Nephron (organoid): Measurements from ENCODE around the gene ASB10.

Experiments used
- H3K27ac Mint-ChIP-seq, 3 experiments: 2 replicates each; pipeline ENCODE4 v1.8.0; 2020; ENCODE audit warnings: mixed read lengths in 3 of 3, mild to moderate bottlenecking in 2 of 3, moderate library complexity in 1 of 3
- H3K27me3 Mint-ChIP-seq: 2 replicates; pipeline ENCODE4 v1.8.0; 2021; ENCODE audit warnings: low read depth, mild to moderate bottlenecking, moderate library complexity, mixed read lengths
- H3K36me3 Mint-ChIP-seq: 2 replicates; pipeline ENCODE4 v1.8.0; 2020; ENCODE audit warnings: low read depth, mixed read lengths
- H3K4me1 Mint-ChIP-seq: 2 replicates; pipeline ENCODE4 v1.8.0; 2020; ENCODE audit warnings: mixed read lengths
- H3K4me3 Mint-ChIP-seq, 3 experiments: 2 replicates each; pipeline ENCODE4 v1.8.0; 2020; ENCODE audit warnings: mild to moderate bottlenecking in 3 of 3, mixed read lengths in 3 of 3, moderate library complexity in 2 of 3
- H3K9me3 Mint-ChIP-seq: 2 replicates; pipeline ENCODE4 v1.8.0; 2020; ENCODE audit warnings: mixed read lengths
- TF ChIP-seq, protein P1 (sequence below), 3 experiments: fragments of 200-600 bp; sonication (generic); IDR thresholded peaks; one replicate each; pipeline ENCODE4 v1.5.0; 2021; ENCODE audit warnings: antibody characterized with exemption in 3 of 3; ENCODE audit not compliant: unreplicated experiment in 3 of 3

Gene ASB10

DNA sequence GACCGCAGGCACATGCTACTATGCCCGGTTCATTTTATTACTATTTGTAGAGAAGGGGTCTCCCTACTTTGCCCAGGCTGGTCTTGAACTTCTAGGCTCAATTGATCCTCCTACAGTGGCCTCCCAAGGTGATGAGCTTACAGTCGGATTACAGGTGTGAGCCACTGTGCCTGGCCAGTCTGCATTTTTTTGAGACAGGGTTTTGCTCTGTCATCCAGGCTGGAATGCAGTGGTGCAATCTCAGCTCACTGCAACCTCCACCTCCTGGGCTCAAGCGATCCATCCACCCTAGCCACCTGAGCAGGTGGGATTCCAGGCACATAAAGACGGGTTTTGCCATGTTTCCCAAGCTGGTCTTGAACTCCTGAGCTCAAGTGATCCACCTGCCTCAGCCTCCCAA lies 25.6 kb upstream of the ASB10 start:
- no peak overlapping the region for H3K4me3 Mint-ChIP-seq
- H3K9me3 Mint-ChIP-seq, result no peaks in the 10 kb centered on the region
- H3K27ac Mint-ChIP-seq, result no peak overlapping the region
- H3K27me3 Mint-ChIP-seq, result peaks cover 5% of the 10 kb centered on the region
- TF ChIP-seq, protein P1, sequence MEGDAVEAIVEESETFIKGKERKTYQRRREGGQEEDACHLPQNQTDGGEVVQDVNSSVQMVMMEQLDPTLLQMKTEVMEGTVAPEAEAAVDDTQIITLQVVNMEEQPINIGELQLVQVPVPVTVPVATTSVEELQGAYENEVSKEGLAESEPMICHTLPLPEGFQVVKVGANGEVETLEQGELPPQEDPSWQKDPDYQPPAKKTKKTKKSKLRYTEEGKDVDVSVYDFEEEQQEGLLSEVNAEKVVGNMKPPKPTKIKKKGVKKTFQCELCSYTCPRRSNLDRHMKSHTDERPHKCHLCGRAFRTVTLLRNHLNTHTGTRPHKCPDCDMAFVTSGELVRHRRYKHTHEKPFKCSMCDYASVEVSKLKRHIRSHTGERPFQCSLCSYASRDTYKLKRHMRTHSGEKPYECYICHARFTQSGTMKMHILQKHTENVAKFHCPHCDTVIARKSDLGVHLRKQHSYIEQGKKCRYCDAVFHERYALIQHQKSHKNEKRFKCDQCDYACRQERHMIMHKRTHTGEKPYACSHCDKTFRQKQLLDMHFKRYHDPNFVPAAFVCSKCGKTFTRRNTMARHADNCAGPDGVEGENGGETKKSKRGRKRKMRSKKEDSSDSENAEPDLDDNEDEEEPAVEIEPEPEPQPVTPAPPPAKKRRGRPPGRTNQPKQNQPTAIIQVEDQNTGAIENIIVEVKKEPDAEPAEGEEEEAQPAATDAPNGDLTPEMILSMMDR (IDR thresholded peaks at IDR 0.05; ENCODE audit: unreplicated experiment in 3 of 3), result no peak
- peaks cover 36% of the 10 kb centered on the region for H3K36me3 Mint-ChIP-seq
- no peaks in the 10 kb centered on the region for H3K4me1 Mint-ChIP-seq

DNA sequence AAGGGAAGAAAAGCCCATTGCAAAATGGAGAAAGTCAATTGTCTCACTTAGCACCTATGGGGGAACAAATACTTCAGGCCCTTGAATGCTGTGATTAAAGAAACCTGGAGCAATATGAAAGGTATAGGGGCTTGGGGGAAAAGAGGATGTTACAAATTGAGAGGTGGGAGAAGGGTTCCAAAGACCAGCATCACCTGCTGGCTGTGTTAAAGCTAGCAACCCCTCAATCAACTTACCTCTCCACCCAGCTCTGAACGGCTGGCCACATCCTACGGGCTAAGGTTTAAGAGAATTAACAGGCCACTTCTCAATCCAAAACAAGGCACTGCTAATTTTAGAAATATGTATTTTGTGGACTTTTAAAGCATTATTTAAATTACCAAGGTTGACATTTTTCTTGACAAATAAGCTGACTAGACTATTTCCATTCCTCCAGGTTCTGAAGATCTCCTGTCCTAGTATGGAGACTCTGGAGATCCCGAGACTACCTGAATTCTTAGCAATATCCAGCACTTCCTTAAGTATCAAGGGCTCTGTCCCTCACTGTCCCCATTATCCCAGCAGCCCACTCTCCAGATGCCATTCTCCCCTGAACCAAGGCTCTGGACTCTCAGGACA lies 24.2 kb upstream of the ASB10 start:
- Mint-ChIP-seq H3K9me3 (no peaks in the 10 kb centered on the region), H3K36me3 (peaks cover 31% of the 10 kb centered on the region), H3K27ac (no peak overlapping the region), H3K27me3 (peaks cover 5% of the 10 kb centered on the region), H3K4me1 (no peaks in the 10 kb centered on the region), H3K4me3 (no peak overlapping the region)
- TF ChIP-seq, protein P1 (IDR thresholded peaks at IDR 0.05; ENCODE audit: unreplicated experiment in 3 of 3), result no peak

GRCh38 chr7:151210087-151210854 lies 23.2 kb upstream of the ASB10 start, which contains the start of gene H2BK1:
TSS of gene H2BK1 (minus strand) at chr7:151210488. CDS start at chr7:151210318, 170 bp downstream.
- H3K4me1 Mint-ChIP-seq, result no peaks in the 10 kb centered on the region
- no peaks in the 10 kb centered on the region for H3K9me3 Mint-ChIP-seq
- no peak within 1 kb of the TSS for H3K27ac Mint-ChIP-seq
- peaks cover 14% of the 10 kb centered on the region for H3K27me3 Mint-ChIP-seq
- TF ChIP-seq, protein P1 (IDR thresholded peaks at IDR 0.05; ENCODE audit: unreplicated experiment in 3 of 3), result no peak
- H3K36me3 Mint-ChIP-seq, result peaks cover 23% of the 10 kb centered on the region
- no peak within 1 kb of the TSS for H3K4me3 Mint-ChIP-seq

- H3K4me3 Mint-ChIP-seq, result no peak overlapping the region
- peaks cover 17% of the 10 kb centered on the region for H3K36me3 Mint-ChIP-seq
- H3K9me3 Mint-ChIP-seq, result no peaks in the 10 kb centered on the region
- H3K27ac Mint-ChIP-seq, result no peak overlapping the region
- no peaks in the 10 kb centered on the region for H3K4me1 Mint-ChIP-seq
- peaks cover 19% of the 10 kb centered on the region for H3K27me3 Mint-ChIP-seq
- TF ChIP-seq, protein P1 (IDR thresholded peaks at IDR 0.05; ENCODE audit: unreplicated experiment in 3 of 3), result no peak
Measured at GRCh38 chr7:151209588-151209987, 22.5 kb upstream of the ASB10 start.

GRCh38 chr7:151208253-151208862 lies 21.3 kb upstream of the ASB10 start:
- H3K27ac Mint-ChIP-seq, result no peak overlapping the region
- H3K4me1 Mint-ChIP-seq, result no peaks in the 10 kb centered on the region
- H3K9me3 Mint-ChIP-seq, result no peaks in the 10 kb centered on the region
- peaks cover 9% of the 10 kb centered on the region for H3K36me3 Mint-ChIP-seq
- peaks cover 23% of the 10 kb centered on the region for H3K27me3 Mint-ChIP-seq
- TF ChIP-seq, protein P1 (IDR thresholded peaks at IDR 0.05; ENCODE audit: unreplicated experiment in 3 of 3), result no peak
- no peak overlapping the region for H3K4me3 Mint-ChIP-seq
